Skin of body (tissue), 2 donors: ENCODE results near the gene TMEM253. TPM values are rescaled to one million over a fixed set of nuclear protein-coding genes. Genes with fewer than 3 reads are reported as not detected.
A peak's percentile ranks its signal among the peaks of the same experiment; 100 is the strongest.

ENCODE experiments used
- DNase-seq: peaks from one replicate; lab custom pipeline; 2025; lab: John Stamatoyannopoulos, UW
- total RNA-seq: library from RNA; depleted of rRNA; stranded (reverse); fragments of >200 nt; gene quantifications from one replicate; pipeline ENCODE4 v1.2.3, GENCODE V29; 2014

Gene TMEM253
- total RNA-seq, 1 donor from 2014 or later = 0.39 TPM

DNA sequence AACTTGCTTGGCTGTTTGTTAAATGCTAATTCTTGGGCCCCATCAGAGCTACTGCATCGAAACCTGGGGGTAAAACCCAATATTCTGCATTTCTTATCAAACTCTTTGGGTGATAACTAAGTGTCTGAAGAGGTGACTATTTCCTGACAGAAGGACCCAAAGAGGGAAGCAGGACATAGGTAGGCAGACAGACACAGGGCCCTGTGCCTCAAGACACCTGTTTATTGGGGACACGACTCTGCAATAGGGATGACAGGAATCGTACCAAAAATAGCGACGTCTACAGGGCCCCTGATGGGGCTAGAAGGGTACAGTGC, 11.0 kb upstream of the TMEM253 start:
- DNase-seq = no peak

DNA sequence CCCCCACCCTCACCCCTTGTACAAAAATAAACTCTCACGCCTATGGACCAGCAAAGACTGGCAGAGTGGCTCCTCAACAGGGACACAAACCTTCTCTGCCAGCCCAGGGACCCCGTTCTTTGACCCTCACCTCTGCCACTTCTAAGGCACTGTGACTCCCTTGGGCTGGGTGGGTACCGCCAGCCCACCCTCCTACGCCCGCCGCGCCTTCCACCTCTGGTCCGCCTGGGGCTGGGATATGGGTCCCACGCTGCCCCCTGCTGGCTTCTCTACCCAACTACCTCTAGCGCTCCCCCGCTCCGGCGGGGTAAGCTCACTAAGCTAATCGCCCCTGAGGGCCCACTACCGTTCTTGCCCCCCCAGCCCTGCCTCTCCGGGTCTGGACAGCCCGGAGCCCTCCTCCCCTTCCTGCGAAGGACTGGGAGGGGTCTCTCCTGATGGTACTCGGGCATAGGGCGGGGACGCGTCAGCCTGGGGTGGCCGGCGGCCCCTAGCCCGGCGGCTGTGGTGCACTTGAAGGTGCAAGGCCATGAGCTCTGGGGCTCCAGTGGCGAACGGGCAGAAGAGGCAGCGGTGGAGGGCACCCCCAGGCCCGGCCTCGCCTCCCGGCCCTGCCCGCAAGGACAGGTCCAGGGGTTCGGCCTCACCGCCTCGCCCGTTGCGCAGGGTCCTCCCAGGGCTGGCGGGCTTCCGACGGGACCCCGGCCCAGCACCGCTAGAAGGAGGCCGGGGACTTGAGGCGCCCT, 10.5 kb upstream of the TMEM253 start:
- DNase-seq = no peak

GRCh38 chr14:21090940-21091663, 9.8 kb upstream of the TMEM253 start:
- DNase-seq = no peak

GRCh38 chr14:21091821-21092272, 9.0 kb upstream of the TMEM253 start:
- DNase-seq = no peak

GRCh38 chr14:21092273-21093011, 8.4 kb upstream of the TMEM253 start:
- DNase-seq = peak; percentile 66

GRCh38 chr14:21093018-21093417, 7.8 kb upstream of the TMEM253 start:
- no peak for DNase-seq

DNA sequence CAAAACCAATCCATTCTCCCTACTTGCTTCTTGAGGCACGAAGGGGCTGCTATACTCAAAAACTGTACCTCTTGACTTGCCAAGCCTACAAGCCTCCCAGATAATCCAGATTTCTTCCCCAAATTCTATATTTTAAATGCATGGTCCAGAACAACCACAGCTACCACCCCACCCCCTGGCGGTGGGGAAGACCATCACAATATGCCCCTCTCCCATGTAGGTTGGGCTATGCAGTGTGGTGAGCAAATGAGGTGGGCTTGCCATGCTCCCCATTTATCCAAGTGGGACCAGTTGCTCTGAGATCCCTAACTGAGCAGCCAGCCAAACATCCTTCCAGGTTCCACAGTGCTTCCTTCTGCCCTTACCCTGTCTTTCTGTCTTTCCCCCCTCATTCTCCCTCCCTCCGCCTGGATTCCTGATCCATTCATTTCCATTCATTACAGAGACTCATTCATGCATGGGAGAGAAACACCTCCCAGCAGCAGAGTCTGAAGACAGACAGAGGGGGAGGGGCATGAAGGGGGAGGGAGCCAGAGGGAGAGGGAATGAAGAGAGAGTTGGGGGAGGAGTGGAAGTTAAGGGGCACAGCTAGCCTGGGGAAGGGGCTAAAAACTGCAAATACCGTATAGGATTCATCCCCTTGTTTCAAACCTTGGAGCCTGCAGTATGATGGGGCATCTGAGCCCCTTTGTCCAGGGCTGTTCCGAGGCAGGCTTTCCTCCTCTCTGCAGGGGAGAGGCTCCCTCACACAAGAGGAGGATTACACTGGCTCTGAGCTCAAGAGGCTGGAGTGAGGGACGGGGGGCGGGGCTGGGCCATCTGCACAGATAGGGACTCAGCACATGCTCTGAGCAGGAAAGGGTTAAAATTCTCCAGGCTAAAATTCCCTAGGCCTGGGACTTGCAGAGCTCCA, 6.8 kb upstream of the TMEM253 start:
- DNase-seq = no peak

DNA sequence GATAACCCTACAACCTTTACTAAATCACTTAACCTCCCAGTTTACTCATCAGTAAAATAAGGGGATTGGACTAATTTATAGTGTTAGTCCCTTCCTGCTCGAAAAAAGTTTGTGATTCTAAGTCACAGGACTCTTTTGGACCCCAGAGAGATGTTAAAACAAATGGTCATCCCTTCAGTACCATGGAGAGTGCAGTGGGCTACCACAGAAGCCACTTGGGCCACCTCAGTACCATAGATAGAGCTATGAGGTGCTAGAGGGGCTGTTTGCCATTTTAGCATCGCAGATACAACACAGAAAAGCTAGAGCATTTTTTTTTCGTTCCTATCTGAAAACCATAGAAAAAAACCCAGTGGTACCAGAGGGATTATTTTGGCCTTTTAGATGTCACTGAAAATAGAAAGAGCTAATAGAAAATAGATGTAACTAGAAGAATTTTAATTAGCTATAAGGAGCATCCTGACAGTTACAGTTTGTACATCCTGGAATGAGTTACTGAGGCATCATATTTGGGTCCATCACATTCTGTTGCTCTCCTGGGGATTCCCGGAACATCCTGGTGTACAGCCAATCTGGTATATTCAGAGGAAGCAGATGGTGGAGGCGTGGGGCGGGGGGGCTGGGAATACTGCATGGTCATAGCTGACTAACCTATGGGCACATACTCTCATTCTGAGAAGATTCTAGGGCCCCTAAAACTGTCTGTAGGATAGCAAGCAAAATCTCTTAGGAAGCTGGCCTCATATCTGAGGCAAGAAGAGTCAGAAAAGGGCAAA, 5.2 kb upstream of the TMEM253 start:
- no peak for DNase-seq

DNA sequence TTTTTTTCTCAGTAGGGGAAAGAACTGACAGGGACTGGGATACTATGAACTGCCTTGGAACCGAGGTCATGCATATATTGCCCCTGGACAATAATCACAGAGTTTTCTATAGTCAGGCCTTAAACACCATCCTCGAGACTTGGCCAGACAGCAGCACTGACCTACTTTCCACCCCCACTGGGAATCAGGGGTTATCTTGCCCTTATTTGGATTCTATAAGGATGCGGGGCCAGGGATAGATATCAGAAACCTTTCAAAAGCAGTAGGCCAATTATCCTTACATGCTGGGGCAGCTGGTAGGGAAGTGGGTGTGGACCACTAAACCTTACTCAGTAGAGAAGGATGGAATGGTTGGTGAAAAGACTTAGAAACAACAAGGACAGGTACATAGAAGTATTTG, 4.4 kb upstream of the TMEM253 start:
- no peak for DNase-seq

DNA sequence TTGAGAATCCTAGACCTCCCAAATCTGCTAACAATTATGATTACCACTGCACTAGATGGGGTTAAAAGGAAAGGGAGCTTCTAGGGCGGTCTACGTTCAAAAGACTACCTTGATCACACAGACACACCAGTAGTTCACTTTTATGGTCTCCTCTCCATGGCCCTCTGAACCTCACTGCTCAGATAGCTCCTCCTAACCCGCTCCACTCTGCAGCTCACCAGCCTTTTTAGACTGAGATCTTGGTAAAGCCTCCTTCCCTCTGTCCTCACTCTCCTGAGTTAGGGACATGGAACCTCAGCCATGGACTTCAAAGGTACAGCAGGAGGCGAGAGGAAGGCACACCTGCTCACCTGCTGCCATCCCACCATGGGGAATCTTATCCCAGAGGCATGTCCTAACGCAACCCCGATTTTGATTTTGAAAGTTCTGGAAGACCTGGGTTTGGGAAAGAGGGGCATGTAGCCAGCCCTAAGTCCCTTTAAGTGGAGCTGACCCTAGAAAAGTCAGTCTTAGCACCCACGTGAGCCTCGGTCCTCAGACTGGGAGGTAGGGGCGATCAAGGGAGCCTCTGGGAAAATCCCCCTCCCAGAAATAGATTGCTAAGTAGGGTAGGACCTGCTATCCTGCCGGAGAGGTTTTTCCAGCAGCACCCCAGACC, 3.8 kb upstream of the TMEM253 start:
- no peak for DNase-seq

- no peak for DNase-seq
Observed at GRCh38 chr14:21097636-21098075, 3.2 kb upstream of the TMEM253 start.

DNA sequence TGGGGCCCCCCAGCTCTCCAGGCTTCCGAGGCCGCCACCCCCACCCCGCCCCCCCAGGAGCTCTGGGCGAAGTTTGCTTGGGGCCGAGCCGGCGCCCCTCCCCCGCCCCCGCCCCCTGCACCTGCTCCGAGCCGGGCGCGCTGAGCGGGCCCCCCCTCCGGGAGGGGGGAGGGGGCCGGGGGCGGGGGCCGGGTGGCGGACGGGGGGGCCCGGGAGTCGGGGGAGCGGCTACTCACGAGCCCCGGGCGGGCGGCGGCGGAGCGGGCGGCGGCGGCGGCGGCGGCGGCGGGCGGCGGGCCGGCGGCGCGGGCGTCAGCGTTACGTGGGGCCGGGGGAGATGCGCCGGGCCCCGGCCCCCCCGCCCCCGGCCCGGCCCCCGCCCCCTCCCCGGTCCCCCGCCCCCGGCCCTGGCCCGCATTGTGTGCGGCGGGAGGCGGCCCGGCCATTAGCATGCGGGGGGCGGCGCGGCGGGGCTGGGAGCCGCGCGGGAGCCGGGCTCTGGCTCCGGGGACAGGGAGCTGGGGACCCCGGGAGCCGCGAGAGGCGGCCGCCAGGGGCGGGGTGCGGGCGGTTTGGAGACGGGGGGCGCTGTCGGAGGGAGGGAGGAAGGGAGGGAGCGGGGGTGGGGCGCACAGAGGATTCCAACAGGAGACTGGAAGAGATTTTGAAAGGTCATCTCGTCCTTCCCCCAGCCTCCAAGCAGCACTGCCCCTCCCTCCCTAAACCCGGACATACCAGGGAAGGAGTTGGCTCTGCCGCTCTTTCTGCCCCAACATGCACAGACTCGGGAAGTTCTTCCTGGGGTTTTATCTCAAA, 2.6 kb upstream of the TMEM253 start, which contains the start of gene ZNF219:
ZNF219 (minus strand) TSS at position 580 of the 816 bp plus-strand sequence. CDS start 5,064 bp downstream, outside the sequence.
- peak; percentile 55 for DNase-seq

DNA sequence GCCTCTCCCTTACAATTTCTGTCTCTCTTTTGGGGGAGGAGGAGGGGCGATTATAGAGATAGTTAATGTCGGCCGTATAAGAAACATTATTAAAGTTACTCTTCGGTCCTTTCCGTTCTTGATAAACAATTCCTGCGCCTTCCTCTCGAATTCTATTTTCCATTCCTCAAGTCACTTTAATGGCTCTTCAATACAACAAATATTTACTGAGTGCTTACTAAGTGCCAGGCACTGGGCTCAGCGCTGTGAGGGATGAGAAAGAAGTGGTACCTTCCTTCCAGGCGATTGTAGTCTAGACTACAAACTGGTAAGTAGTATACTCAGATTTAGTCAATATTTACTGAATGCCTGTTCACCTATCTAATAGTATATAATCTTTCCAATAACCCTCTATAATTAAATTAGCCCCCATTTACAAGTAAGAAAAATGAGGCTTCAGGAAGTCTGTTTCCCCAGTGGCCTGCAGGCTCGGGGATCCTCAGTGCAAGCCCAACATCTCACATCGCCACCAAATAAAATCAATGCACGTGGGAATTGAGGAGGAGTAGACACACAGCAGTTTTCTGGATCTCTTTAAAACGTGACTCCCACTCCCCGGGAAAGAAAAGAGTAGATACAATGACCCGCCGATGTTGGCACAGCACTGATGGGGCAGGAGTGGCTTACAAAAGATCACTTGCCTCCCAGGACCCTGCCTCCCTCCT, 1.8 kb upstream of the TMEM253 start:
- DNase-seq = peak; percentile 55

GRCh38 chr14:21099596-21099985, 1.3 kb upstream of the TMEM253 start:
- no peak for DNase-seq

DNA sequence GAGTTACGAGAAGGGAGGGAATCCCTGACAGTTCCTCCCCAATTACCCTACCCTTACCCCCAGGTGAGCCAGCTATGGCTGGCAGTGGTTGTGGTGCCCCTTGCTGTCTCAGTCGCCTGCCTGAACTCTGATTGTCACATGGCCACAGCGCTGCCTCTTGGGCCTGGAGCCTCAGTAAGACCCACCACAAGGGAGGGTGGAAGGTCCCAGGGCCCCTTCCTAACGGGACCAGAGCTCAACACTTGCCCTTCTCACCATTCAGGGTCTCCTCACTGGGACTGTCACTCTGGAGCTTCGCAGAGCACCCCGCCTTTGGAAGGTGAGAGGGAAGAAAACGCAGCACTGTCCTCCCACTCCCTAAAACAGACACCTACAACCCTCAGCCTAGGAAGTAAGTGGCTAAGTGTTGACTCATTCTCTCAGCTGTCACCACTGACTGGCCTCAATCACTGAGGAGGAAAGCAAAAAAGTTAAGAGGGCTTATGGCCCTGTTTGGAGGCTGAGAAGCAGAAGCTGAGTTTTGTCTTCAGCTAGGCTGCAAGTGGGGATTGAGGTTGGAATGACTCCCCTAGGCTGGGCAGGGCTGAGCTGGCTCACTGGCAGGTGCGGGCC, 1.0 kb downstream of the TMEM253 start:
- DNase-seq = no peak

GRCh38 chr14:21102521-21103410, 1.9 kb downstream of the TMEM253 start:
- no peak for DNase-seq

DNA sequence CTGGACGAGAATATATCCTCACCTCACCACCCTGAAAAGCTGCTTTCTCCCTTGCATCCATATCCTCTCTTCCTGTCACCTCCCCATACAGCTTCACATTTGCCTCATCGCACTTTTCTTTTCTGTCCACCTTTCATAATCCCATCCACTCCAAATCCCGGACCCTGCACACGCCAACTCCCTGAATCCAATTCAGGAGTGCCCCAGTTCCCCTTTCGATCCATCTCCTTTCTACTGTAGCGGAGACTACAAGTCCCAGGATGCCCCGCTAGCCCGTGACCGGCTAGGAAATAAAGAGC, 2.5 kb downstream of the TMEM253 start:
- no peak for DNase-seq
